ENCODE measurements around the gene BMI1. TPM values are rescaled to one million over a fixed set of nuclear protein-coding genes. Genes with fewer than 3 reads are reported as not detected.

Gene BMI1
- polyA plus RNA-seq, 1 donor: 53.3 TPM

DNA sequence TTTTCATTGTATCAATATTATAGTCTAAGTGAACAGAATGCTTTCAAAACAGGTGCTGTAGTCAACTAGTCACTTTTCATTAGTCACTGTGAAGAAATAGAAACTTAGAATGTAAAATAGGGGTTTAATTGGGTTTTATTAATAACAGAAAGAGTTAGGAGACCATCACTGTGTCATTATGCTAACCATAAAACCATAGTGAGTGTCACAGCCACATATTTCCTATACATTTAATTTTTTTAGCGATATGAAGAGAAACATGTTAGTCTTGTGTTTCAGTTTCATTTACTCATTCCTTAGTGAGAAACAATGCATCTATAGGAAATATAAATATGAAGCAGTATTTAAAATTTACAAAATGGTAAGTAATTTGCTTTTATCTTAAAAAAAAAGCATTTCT lies 46.6 kb downstream of the BMI1 start:
- DNase-seq (ENCODE audit: low read depth): no peak

DNA sequence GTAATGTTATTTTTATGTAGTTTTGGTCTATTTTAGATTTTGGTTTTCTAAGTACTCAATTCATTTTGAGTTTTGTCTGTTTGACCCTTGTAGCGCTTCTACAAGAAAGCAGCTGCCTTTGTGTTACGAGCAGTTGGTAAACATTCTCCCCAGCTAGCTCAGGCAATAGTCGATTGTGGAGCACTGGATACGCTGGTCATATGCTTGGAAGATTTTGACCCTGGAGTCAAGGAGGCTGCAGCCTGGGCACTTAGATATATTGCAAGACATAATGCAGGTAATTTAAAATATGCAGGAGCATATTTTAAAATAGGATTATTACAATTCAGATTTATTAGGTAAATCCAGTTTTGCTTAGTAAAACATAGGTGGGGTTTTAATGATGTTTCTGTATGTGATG lies 47.5 kb downstream of the BMI1 start:
- DNase-seq (ENCODE audit: low read depth): no peak

DNA sequence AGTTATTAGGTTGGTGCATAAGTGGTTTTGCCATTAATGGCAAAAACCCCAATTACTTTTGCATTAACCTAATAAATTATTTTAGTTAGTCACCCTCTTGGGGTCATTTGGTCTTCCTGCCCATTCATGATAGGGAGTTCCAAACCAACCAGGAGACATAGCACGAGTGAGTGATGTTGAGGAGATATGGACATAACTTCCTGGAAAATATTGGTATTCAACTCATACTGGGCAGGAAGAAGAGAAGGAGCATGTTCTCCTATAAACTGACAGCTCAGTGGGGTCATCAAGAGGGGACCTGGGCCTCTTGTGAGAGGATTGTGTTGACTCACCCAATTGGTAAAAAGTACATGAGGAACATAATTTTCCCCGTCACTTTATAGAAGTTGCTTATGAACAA lies 48.1 kb downstream of the BMI1 start:
- DNase-seq (ENCODE audit: low read depth): no peak

DNA sequence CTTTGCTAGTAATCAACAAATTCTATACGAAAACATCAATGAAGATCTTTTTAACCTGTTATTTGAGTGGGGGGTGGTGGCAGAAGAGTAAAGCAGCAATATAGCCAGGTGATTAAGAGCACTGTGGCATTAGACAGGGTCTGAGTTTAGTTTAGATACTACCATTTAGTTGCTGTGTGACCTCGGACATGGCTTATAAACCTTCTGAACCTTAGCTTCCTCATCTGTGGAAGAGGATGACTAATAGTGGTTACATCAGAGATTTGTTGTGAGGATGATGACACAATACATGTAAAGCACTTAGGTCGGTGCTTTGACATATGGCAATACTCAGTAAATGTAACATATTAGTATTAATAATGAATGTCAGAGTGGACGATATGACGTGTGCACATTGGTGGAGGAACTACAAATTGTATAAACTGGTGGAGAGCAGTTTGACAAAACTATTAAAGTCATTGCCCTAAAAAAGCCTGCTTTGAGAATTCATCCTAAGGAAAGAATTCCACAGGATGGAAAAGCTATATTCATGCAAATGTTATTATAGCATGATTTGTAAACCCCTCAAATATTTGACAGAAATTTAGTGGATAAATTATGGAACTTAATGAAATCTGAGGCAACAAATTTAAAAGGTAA lies 48.7 kb downstream of the BMI1 start:
- DNase-seq (ENCODE audit: low read depth): no peak

DNA sequence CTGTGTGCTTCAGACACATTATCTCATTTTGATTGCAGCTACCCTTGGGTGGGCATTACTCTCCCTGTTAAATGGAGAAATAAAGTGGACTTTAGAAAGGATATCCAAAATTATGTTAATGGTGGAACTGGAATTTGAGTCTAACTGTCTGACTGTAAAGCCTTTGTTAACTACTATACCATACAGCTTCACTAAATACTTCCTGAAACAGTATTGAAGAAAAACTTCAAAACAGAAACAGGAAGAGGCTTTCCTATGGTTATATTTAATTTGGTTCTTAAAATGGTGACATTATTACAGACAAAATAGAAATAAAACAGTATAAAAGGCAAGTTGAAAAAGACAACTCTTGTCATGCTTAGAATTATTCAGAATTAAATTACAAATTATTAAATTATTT lies 49.4 kb downstream of the BMI1 start:
- DNase-seq (ENCODE audit: low read depth): no peak

DNA sequence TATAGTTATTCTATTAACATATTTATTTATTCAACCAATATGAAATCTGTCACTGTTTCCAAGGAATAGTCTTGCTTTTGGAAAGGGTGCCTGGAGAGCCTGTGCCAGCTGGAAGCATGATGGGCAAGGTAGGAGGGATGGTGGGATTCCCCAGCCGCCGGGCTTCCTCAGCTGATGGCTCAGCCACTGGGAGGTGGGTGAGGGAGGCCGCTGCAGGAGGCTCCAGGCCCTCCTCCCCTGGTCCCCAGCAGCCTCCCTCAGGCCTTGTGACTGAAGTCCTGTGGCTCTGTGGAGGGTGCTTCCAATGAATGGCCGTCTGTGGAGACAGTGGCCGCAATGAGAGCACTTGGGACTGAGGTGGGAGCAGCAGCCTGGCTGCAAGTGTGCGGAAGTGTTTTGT lies 51.4 kb downstream of the BMI1 start:
- no peak for DNase-seq (ENCODE audit: low read depth)

DNA sequence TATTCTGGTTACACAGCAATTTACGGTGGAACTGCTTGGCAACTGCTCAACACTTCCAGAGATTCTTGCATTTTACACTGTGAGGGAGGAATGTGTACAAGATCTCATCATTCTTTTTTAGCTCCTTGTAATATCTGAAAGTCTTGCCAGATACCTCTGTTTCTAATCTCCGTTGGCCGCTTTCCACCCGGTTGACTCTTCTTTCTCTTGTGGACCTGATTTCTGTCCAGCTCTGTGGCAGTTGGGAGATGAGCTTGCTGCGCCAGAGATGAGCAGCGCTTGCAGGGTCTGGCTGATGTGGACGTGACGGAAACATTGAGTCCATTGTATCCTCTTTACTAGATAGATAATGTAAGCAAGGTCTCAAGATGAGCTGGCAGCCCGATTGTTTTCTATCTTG lies 52.0 kb downstream of the BMI1 start:
- no peak for DNase-seq (ENCODE audit: low read depth)

DNA sequence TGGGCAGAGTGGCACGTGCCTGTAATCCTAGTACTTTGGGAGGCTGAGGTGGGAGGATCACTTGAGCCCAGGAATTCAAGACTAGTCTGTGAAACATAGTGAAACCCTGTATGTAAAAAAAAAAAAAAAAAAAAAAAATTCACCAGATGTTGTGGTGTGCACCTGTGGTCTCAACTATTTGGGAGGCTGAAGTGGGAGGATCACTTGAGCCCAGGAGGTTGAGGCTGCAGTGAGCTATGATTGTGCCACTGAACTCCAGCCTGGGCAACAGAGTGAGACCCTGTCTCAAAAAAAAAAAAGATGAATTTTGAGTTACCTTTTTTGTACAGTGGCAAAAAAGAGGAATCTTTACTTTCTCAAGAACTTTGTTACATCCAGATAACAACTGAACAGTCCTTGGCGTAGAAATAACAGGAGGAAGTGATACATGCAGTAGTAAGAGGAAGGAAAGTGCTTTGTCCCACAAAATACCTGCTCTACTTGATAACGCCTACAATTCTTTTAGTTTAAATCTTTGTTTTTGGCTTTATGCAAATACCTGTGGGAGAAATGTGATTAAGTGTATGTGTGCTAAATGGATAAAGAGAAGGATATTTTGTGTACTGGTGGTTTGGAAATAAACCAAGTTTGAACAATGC lies 53.7 kb downstream of the BMI1 start:
- no peak for DNase-seq (ENCODE audit: low read depth)

DNA sequence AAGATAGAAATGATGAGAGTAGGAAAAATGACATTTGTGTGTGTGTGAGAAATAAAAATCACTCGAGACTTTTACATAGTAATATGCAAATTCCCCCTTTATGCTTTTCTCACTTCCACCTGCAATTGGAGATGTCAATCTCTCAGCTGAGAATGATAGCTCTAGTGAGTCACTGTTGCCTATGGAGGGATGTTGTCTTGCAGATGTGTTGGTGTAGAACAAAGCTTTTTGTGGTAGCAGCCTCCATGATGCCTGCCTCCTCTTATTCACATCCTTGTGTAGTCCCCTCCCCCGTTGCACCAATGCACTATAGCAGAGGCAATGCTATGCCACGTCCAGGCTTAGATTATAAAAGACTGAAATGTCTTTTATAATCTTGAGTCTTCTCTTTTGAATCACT lies 58.2 kb downstream of the BMI1 start:
- no peak for DNase-seq (ENCODE audit: low read depth)

Other genes with a start within 250 kb of the BMI1 start
- not detected for gene EBLN1, start 103.1 kb upstream of the BMI1 start, polyA plus RNA-seq (ENCODE audit: insufficient read length)
- 59.1 TPM for gene COMMD3, start 4.7 kb upstream of the BMI1 start, polyA plus RNA-seq (ENCODE audit: insufficient read length)
- 7.7 TPM for gene SPAG6, start 24.4 kb downstream of the BMI1 start, polyA plus RNA-seq (ENCODE audit: insufficient read length)